T-helper 2 cell treated with Interferon-gamma antibody and Interleukin-4, amounts not matched to agents 5 μg/mL and 100 μg/mL, for 36 hours (primary cell): Measurements from ENCODE around the gene ITGB3.

Experiments used
- DNase-seq: peaks from one replicate; pipeline ENCODE4 v3.0.0; 2021; ENCODE audit warnings: low spot score
- H3K27ac Mint-ChIP-seq: one replicate; pipeline ENCODE4 v1.8.0; 2021; ENCODE audit warnings: mild to moderate bottlenecking, mixed read lengths
- H3K27me3 Mint-ChIP-seq: one replicate; pipeline ENCODE4 v1.8.0; 2021; ENCODE audit warnings: low read depth, mixed read lengths
- H3K36me3 Mint-ChIP-seq: one replicate; pipeline ENCODE4 v1.8.0; 2021; ENCODE audit warnings: low read depth, mixed read lengths
- H3K4me1 Mint-ChIP-seq: one replicate; pipeline ENCODE4 v1.8.0; 2021; ENCODE audit warnings: low read depth, mixed read lengths
- H3K4me3 Mint-ChIP-seq: one replicate; pipeline ENCODE4 v1.8.0; 2022; ENCODE audit warnings: mild to moderate bottlenecking, moderate library complexity, mixed read lengths
- H3K9me3 Mint-ChIP-seq: one replicate; pipeline ENCODE4 v1.8.0; 2021; ENCODE audit warnings: mixed read lengths

ITGB3 gene

DNA sequence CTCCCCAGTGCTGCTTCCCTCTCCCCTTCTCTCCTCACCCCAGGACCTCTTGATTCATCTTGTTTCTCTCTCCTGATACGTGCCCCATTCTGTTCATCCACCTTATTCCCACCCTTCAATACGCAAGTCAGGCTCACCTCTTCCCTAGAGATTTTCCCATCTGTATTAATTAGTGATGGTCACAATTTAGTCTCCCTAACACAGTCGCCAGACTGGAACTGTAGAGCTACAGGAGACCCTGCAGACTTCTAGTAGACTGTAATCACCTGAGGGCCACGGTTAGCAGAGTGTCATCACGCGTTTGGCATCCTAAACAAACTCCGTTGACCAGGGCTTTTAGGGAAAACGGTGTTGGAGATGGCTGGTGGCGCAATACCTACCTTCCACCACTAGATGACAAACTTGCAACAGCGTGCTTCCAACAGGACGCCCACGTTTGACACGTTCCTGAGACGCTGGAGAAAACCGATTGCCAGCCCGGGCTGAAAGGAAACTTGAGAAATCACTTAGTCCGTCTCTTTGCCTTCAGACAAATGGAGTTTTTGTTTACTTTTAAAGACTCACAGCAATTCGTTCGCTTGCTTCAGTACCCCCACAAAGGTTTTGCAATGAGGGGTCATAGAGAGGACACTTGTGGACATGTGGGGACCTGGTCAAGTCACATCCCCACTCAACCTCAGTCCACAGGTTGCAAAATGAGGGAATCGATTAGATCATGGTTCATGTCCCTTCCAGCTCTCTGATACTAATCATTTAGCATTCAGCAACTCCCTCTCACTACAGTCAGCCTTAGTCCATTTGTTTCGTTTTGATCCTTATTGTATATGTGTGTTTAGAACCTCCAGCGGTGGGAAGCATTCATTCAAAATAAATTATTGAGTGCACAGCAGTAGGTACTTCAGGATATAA lies 23.8 kb upstream of the ITGB3 start:
- Mint-ChIP-seq H3K27ac (peak overlapping the region; percentile 13), H3K36me3 (no peaks in the 10 kb centered on the region), H3K4me3 (peak overlapping the region; percentile 62), H3K27me3 (peaks cover 26% of the 10 kb centered on the region), H3K9me3 (no peaks in the 10 kb centered on the region), H3K4me1 (peaks cover 15% of the 10 kb centered on the region)
- peak; percentile 72 for DNase-seq

DNA sequence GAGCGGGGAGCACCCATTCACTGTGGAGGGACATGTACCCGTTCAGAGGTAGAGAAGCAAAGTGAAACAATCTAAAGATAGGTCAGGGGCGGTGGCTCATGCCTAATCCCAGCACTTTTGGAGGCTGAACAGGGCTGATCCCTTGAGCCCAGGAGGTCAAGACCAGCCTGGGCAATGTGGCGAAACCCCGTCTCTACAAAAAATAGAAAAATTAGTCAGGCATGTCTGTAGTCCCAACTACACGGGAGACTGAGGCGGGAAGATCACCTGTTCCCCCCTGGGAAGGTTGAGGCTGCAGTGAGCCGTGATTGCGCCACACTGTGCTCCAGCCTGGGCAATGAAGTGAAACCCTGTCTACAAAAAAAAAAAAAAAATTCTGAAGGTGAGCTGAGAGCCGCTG lies 22.8 kb upstream of the ITGB3 start:
- Mint-ChIP-seq H3K27ac (no peak overlapping the region), H3K27me3 (peaks cover 26% of the 10 kb centered on the region), H3K9me3 (no peaks in the 10 kb centered on the region), H3K4me1 (peaks cover 15% of the 10 kb centered on the region), H3K36me3 (no peaks in the 10 kb centered on the region), H3K4me3 (no peak overlapping the region)
- no peak for DNase-seq

DNA sequence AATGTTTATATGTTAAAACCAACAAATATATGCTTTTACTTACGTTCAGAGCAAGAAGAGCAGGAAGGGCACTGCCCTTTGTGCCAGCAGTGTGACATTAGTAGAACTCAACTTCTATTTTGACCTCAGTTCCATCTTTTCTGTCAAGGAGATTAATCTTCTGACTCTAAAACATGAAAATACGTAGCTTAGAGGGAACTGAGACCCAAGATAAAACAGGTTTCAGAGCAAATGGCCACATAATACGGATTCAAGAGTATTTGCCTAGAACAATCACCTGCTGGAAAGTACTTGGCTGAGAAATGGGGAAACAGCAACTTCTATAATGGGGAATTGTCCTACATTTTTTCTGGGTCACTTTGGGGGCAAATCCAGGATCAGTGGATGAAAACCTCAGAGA lies 22.3 kb upstream of the ITGB3 start:
- Mint-ChIP-seq H3K4me1 (peaks cover 15% of the 10 kb centered on the region), H3K4me3 (no peak overlapping the region), H3K27ac (no peak overlapping the region), H3K36me3 (no peaks in the 10 kb centered on the region), H3K27me3 (peaks cover 26% of the 10 kb centered on the region), H3K9me3 (no peaks in the 10 kb centered on the region)
- DNase-seq: no peak

DNA sequence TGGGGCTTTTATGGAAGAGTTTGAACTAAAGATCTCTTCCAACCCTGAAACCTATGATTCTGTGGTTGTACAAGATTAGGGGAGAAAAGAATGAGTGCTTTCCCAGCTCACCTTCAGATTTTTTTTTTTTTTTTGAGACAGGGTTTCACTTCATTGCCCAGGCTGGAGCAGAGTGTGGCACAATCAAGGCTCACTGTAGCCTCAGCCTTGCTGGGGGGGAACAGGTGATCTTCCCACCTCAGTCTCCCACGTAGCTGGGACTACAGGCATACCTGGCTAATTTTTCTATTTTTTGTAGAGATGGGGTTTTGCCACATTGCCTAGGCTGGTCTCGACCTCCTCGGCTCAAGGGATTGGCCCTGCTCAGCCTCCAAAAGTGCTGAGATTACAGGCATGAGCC lies 21.8 kb upstream of the ITGB3 start:
- no peak overlapping the region for H3K4me3 Mint-ChIP-seq
- H3K9me3 Mint-ChIP-seq: no peaks in the 10 kb centered on the region
- no peaks in the 10 kb centered on the region for H3K36me3 Mint-ChIP-seq
- H3K27ac Mint-ChIP-seq: no peak overlapping the region
- DNase-seq: no peak
- H3K4me1 Mint-ChIP-seq: peaks cover 15% of the 10 kb centered on the region
- peaks cover 26% of the 10 kb centered on the region for H3K27me3 Mint-ChIP-seq

DNA sequence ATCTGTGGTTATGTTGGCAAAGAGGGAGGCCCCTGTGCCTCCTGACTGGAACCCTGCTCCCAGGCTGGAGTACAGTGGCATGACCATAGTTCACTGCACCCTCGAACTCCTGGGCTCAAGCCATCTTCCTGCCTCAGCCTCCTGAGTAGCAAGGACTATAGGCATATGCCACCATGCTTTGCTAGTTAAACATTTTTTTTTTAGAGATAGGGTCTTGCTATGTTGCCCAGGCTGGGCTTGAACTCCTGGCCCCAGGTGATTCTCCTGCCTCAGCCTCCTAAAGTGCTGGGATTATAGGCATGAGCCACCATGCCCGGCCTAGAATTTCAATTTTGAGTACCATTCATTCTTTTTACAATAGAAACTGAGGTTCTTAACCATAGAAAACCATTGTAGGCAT lies 21.2 kb upstream of the ITGB3 start:
- no peaks in the 10 kb centered on the region for H3K9me3 Mint-ChIP-seq
- H3K27ac Mint-ChIP-seq: no peak overlapping the region
- H3K27me3 Mint-ChIP-seq: peaks cover 23% of the 10 kb centered on the region

DNA sequence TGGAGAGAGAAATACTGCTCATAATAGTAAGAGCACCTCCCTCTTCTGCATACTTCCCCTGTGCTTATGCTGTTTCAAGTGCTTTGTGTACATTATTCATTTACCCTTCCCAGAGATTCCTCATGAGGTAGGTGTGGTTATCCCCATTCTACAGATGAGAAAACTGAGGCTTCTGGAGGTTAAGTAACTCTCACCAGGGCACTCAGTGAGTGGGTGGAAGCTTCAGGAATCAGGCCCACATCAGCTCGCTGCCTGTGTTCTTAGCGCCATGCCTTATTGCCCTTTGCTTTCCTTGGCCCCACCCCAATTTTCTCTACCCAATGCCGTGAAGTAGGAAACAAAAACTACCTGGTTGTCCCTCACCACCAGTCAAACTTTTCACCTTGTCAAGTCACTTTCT lies 18.1 kb upstream of the ITGB3 start:
- no peaks in the 10 kb centered on the region for H3K9me3 Mint-ChIP-seq
- no peak overlapping the region for H3K4me3 Mint-ChIP-seq
- no peak overlapping the region for H3K27ac Mint-ChIP-seq
- no peak for DNase-seq
- peaks cover 18% of the 10 kb centered on the region for H3K27me3 Mint-ChIP-seq
- H3K36me3 Mint-ChIP-seq: no peaks in the 10 kb centered on the region
- H3K4me1 Mint-ChIP-seq: peaks cover 10% of the 10 kb centered on the region

More for the DNA sequence above, 21.2 kb upstream of the ITGB3 start:
- Mint-ChIP-seq H3K4me1 (peaks cover 15% of the 10 kb centered on the region), H3K36me3 (no peaks in the 10 kb centered on the region), H3K4me3 (no peak overlapping the region)
- DNase-seq: no peak

DNA sequence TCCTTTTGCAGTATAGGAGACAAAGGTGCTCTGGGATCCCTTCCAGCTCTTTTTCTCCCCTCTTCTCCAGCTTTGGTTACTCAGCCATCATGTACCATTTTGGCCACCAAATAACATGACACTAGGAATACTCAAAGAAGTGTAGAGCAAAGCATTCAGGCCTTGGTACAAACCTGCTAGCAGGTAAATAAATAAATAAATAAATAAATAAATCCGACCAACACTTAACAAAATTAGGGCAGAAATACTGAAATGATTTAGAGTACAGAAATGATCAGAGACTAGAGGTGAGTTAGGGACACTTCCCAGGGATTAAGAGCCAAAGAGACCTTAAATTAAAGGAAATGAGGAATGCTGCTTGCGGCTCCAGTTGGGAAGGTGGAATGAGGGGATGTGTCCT lies 17.7 kb upstream of the ITGB3 start:
- DNase-seq: no peak
- H3K27ac Mint-ChIP-seq: no peak overlapping the region

DNA sequence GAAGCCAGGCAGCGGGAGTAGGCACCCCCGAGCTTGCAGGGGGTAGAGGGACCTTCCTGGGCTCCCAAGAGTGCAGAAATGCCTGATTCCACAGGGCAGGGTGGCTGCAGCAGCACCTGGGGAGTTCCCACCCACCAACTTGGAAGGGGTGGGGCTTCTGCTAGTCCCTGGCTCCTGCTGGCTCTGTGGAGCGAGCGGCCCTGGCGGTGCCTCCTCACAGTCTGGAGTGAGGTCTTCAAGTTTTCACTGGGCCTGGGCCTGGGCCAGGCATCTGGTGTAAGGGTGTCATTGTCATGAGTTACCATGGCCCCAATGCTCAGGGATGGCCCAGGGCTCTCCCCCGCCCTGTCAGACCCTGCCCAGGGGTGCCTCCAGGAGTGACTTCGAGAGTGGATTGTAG lies 15.8 kb upstream of the ITGB3 start:
- no peaks in the 10 kb centered on the region for H3K9me3 Mint-ChIP-seq

More for the DNA sequence above, 17.7 kb upstream of the ITGB3 start:
- H3K9me3 Mint-ChIP-seq: no peaks in the 10 kb centered on the region
- no peaks in the 10 kb centered on the region for H3K36me3 Mint-ChIP-seq
- H3K27me3 Mint-ChIP-seq: peaks cover 17% of the 10 kb centered on the region
- H3K4me1 Mint-ChIP-seq: peaks cover 9% of the 10 kb centered on the region
- no peak overlapping the region for H3K4me3 Mint-ChIP-seq

DNA sequence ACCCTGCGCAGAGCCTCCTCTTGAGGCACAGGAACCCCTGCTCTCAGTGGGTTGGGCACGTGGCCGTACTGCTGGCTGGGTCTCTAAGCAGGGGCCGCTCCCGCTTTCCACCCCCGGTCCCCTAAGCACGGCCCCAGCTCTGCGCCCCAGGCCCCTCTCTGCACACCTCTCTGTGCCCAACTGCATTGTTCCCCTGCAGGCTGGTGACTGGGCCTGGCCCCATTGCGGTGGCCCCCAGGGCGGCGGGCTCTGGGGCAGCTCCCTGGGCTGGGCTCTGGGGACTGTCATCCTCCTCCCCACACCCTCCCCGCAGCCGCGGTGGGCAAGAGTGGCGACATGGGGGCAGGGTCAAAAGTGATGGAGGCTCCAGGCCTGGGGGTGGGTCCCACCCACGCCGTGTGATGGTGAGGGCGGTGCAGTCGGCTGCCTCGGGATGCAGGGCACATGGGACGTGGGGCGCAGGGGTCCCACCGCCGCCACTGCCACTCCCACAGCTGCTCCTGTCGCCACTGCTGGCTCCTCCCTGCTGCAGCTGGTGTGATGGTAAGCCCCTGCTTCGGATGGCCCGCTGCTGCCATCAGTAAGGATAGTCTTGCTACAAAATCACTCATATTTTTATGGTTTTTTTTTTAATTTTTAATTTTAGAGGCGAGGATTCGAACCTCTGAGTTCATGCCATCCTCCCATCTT lies 15.2 kb upstream of the ITGB3 start:
- Mint-ChIP-seq H3K36me3 (no peaks in the 10 kb centered on the region), H3K27ac (no peak overlapping the region), H3K4me1 (peaks cover 9% of the 10 kb centered on the region), H3K4me3 (no peak overlapping the region), H3K27me3 (peaks cover 8% of the 10 kb centered on the region), H3K9me3 (no peaks in the 10 kb centered on the region)
- DNase-seq: no peak

More for the DNA sequence above, 15.8 kb upstream of the ITGB3 start:
- no peak overlapping the region for H3K27ac Mint-ChIP-seq
- H3K36me3 Mint-ChIP-seq: no peaks in the 10 kb centered on the region
- no peak overlapping the region for H3K4me3 Mint-ChIP-seq
- no peak for DNase-seq
- H3K27me3 Mint-ChIP-seq: peaks cover 10% of the 10 kb centered on the region
- H3K4me1 Mint-ChIP-seq: peaks cover 9% of the 10 kb centered on the region

DNA sequence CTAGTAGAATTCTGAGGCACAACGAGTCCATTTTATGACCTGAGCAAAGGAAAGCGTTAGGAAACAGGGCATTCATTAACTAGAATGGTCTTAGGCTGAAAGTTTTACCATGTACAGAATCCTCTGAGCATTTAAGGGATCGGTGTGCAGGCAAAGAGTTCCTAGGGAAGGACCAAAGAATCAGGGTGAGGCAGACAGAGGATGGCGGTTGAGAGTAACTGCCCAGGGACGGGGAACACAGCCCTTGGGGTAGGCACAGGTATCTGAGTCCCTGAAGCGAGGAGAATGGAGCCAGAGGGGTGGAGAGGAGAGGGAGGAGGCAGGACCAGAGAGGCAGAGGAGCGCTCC lies 14.0 kb upstream of the ITGB3 start:
- no peaks in the 10 kb centered on the region for H3K36me3 Mint-ChIP-seq
- H3K9me3 Mint-ChIP-seq: no peaks in the 10 kb centered on the region
- peaks cover 11% of the 10 kb centered on the region for H3K27me3 Mint-ChIP-seq
- H3K27ac Mint-ChIP-seq: no peak overlapping the region
- peaks cover 9% of the 10 kb centered on the region for H3K4me1 Mint-ChIP-seq
- H3K4me3 Mint-ChIP-seq: no peak overlapping the region
- DNase-seq: no peak

DNA sequence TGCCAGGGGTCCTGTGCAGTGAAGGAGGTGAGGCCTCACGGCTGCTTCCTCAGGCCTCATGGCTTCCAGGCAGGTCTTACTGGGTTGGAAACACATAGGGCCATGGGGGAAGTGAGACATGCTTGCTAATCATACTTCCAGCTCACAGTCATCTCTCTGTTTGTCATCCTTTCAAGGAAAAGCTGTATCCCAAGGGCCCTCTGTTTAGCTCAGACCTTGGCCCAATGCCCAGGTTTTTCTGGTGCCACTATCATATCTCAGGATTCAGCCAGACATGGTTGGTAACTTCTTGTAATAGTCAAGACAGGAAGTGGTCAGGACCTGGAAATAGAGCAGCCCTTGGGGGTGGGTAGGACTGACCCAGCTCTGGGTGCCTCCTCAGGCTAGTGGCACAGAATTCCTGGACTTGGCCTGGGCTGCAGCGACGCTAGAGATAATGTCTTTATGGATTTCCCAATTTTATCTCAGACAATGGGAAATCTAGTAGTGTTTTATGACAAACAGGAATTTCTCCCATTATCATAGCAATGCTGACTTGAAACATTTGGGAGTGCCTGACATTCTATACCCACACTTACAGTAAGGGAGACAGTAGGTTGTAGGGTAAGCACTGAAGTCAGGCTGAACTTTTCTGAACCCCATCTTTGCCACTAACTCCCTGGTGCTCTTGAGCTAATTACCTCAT lies 13.5 kb upstream of the ITGB3 start:
- Mint-ChIP-seq H3K27me3 (peaks cover 13% of the 10 kb centered on the region), H3K27ac (no peak overlapping the region), H3K4me3 (no peak overlapping the region), H3K36me3 (no peaks in the 10 kb centered on the region), H3K9me3 (no peaks in the 10 kb centered on the region), H3K4me1 (peaks cover 9% of the 10 kb centered on the region)
- DNase-seq: no peak

DNA sequence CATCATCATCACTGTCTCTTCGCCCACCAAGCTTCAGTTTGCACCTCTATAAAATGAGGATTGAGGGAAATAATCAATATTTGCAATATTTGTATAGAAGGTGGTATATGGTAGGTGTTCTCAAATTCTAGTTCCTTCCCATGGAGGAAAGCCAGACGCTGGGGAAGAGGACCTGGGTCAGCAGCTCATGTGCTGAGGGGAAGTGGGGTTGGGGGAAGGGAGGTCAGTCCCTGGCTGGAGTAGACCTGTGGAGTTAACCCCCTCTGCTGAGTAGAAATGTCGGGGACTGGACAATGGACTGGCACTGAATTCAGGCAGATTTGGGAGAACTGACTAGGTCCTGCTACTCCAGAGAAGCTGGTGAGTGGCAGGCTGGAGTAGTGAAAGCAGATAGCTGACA lies 12.8 kb upstream of the ITGB3 start:
- no peaks in the 10 kb centered on the region for H3K9me3 Mint-ChIP-seq
- no peaks in the 10 kb centered on the region for H3K36me3 Mint-ChIP-seq
- peaks cover 9% of the 10 kb centered on the region for H3K4me1 Mint-ChIP-seq
- no peak overlapping the region for H3K4me3 Mint-ChIP-seq
- no peak overlapping the region for H3K27ac Mint-ChIP-seq
- peaks cover 16% of the 10 kb centered on the region for H3K27me3 Mint-ChIP-seq
- no peak for DNase-seq

DNA sequence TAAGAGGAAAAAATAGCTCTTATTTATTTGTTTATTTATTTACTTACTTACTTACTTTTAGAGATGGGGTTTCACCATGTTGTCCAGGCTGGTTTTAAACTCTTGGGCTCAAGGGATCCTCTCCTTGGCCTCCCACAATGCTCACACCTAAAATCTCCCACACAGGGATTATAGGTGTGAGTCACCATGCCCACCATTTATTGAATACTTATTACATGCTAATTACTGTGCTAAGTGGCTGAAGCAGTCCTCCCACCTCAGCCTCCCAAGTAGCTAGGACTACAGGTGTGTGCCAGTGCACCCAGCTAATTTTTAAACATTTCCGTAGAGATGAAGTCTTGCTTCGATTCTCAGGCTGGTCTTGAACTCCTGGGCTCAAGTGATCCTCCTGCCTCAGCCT lies 11.0 kb upstream of the ITGB3 start:
- peaks cover 28% of the 10 kb centered on the region for H3K27me3 Mint-ChIP-seq
- no peak overlapping the region for H3K27ac Mint-ChIP-seq
- H3K4me1 Mint-ChIP-seq: peaks cover 9% of the 10 kb centered on the region
- H3K9me3 Mint-ChIP-seq: no peaks in the 10 kb centered on the region
- DNase-seq: no peak
- no peaks in the 10 kb centered on the region for H3K36me3 Mint-ChIP-seq
- no peak overlapping the region for H3K4me3 Mint-ChIP-seq
